GM12878 (cell line): Measurements from ENCODE around the gene TMEM236.

Experiments
- EP300 ChIP-seq, 2 experiments: fragments of 150-350 bp in 1 of 2; IDR thresholded peaks; 2 replicates each; pipeline ENCODE4 v1.6.1; 2011 to 2012; ENCODE audit warnings: low read depth in 2 of 2, low read length in 2 of 2, borderline replicate concordance in 1 of 2, improper control_type of control experiment in 1 of 2, inconsistent platforms in 1 of 2; ENCODE audit not compliant: control insufficient read depth in 1 of 2
- ETV6 ChIP-seq, 2 experiments: fragments of 450-650 bp in 1 of 2; IDR thresholded peaks in 1 of 2; conservative IDR thresholded peaks in 1 of 2; 2 replicates each; pipeline ENCODE4 v1.6.1; 2014; ENCODE audit warnings: antibody characterized with exemption in 1 of 2, borderline replicate concordance in 1 of 2, low read depth in 1 of 2, mild to moderate bottlenecking in 1 of 2, moderate library complexity in 1 of 2
- FOXM1 ChIP-seq: IDR thresholded peaks from 2 replicates; pipeline ENCODE4 v1.6.1; 2012; ENCODE audit warnings: low read depth, mild to moderate bottlenecking, inconsistent platforms, low read length, moderate library complexity
- IRF3 ChIP-seq: fragments of 450-650 bp; IDR thresholded peaks from 2 replicates; pipeline ENCODE4 v1.6.1; 2014; ENCODE audit warnings: mild to moderate bottlenecking
- NFIC ChIP-seq: IDR thresholded peaks from 2 replicates; pipeline ENCODE4 v1.6.1; 2012; ENCODE audit warnings: low read depth, mild to moderate bottlenecking, inconsistent platforms, low read length, moderate library complexity
- POLR2A ChIP-seq: IDR thresholded peaks from 2 replicates; pipeline ENCODE4 v1.6.1; 2011; ENCODE audit warnings: low read depth, mild to moderate bottlenecking, low read length
- POLR2AphosphoS5 ChIP-seq: IDR thresholded peaks from 2 replicates; pipeline ENCODE4 v1.6.1; 2011; ENCODE audit warnings: mild to moderate bottlenecking, low read length, inconsistent platforms
- RELA ChIP-seq: fragments of 450-650 bp; IDR thresholded peaks from 2 replicates; pipeline ENCODE4 v1.8.0; 2014; ENCODE audit warnings: borderline replicate concordance; ENCODE audit not compliant: partially characterized antibody
- RFX5 ChIP-seq: IDR thresholded peaks from 2 replicates; pipeline ENCODE4 v1.6.1; 2011; ENCODE audit warnings: low read depth, low read length, improper control_type of control experiment
- TF ChIP-seq, protein P1 (sequence below): fragments of 150-350 bp; IDR thresholded peaks from 2 replicates; pipeline ENCODE4 v1.6.1; 2016; ENCODE audit warnings: low read depth, low read length
- TF ChIP-seq, protein P2 (sequence below): fragments of 450-650 bp; IDR thresholded peaks from 2 replicates; pipeline ENCODE4 v1.6.1; 2017; ENCODE audit warnings: antibody characterized with exemption, mild to moderate bottlenecking, moderate library complexity
- TF ChIP-seq, protein P3 (sequence below), 3 experiments: IDR thresholded peaks in 2 of 3; conservative IDR thresholded peaks in 1 of 3; 2 replicates each; pipeline ENCODE4 v1.5.1; 2011; ENCODE audit warnings: low read depth in 3 of 3, low read length in 3 of 3, mild to moderate bottlenecking in 3 of 3, control low read depth in 2 of 3, moderate library complexity in 2 of 3, inconsistent platforms in 1 of 3, mixed read lengths in 1 of 3; ENCODE audit not compliant: control insufficient read depth in 2 of 3, insufficient read depth in 1 of 3; ENCODE audit errors: extremely low read depth in 1 of 3

DNA sequence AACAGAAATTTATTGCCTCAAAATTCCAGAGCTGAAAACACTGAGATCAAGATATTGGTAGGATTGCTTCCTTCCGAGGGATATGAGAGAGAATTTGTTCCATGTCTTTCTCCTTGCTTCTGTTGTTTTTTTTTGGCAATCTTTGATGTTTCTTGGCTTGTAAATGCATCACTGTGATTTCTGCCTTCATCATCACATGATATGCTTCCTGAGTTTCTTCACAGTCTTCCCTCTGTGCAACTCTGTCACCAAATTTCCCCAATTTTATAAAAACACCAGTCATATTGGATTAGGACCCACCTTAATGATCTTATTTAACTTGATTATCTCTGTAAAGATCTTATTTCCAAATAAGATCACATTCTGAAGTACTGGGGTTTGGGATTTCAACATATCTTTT is 14.7 kb downstream of the TMEM236 start:
- no peak for TF ChIP-seq RELA
- TF ChIP-seq, protein P1, sequence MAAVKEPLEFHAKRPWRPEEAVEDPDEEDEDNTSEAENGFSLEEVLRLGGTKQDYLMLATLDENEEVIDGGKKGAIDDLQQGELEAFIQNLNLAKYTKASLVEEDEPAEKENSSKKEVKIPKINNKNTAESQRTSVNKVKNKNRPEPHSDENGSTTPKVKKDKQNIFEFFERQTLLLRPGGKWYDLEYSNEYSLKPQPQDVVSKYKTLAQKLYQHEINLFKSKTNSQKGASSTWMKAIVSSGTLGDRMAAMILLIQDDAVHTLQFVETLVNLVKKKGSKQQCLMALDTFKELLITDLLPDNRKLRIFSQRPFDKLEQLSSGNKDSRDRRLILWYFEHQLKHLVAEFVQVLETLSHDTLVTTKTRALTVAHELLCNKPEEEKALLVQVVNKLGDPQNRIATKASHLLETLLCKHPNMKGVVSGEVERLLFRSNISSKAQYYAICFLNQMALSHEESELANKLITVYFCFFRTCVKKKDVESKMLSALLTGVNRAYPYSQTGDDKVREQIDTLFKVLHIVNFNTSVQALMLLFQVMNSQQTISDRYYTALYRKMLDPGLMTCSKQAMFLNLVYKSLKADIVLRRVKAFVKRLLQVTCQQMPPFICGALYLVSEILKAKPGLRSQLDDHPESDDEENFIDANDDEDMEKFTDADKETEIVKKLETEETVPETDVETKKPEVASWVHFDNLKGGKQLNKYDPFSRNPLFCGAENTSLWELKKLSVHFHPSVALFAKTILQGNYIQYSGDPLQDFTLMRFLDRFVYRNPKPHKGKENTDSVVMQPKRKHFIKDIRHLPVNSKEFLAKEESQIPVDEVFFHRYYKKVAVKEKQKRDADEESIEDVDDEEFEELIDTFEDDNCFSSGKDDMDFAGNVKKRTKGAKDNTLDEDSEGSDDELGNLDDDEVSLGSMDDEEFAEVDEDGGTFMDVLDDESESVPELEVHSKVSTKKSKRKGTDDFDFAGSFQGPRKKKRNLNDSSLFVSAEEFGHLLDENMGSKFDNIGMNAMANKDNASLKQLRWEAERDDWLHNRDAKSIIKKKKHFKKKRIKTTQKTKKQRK = no peak
- TF ChIP-seq, protein P2, sequence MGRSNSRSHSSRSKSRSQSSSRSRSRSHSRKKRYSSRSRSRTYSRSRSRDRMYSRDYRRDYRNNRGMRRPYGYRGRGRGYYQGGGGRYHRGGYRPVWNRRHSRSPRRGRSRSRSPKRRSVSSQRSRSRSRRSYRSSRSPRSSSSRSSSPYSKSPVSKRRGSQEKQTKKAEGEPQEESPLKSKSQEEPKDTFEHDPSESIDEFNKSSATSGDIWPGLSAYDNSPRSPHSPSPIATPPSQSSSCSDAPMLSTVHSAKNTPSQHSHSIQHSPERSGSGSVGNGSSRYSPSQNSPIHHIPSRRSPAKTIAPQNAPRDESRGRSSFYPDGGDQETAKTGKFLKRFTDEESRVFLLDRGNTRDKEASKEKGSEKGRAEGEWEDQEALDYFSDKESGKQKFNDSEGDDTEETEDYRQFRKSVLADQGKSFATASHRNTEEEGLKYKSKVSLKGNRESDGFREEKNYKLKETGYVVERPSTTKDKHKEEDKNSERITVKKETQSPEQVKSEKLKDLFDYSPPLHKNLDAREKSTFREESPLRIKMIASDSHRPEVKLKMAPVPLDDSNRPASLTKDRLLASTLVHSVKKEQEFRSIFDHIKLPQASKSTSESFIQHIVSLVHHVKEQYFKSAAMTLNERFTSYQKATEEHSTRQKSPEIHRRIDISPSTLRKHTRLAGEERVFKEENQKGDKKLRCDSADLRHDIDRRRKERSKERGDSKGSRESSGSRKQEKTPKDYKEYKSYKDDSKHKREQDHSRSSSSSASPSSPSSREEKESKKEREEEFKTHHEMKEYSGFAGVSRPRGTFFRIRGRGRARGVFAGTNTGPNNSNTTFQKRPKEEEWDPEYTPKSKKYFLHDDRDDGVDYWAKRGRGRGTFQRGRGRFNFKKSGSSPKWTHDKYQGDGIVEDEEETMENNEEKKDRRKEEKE = no peak
- no peak for TF ChIP-seq EP300 (IDR thresholded peaks at IDR 0.05; ENCODE audit: borderline replicate concordance in 1 of 2, control insufficient read depth in 1 of 2, low read depth in 2 of 2, low read length in 2 of 2)
- TF ChIP-seq POLR2A = no peak
- TF ChIP-seq FOXM1 = no peak
- TF ChIP-seq RFX5 = no peak
- TF ChIP-seq NFIC = no peak
- TF ChIP-seq POLR2AphosphoS5 = no peak
- TF ChIP-seq, protein P3, sequence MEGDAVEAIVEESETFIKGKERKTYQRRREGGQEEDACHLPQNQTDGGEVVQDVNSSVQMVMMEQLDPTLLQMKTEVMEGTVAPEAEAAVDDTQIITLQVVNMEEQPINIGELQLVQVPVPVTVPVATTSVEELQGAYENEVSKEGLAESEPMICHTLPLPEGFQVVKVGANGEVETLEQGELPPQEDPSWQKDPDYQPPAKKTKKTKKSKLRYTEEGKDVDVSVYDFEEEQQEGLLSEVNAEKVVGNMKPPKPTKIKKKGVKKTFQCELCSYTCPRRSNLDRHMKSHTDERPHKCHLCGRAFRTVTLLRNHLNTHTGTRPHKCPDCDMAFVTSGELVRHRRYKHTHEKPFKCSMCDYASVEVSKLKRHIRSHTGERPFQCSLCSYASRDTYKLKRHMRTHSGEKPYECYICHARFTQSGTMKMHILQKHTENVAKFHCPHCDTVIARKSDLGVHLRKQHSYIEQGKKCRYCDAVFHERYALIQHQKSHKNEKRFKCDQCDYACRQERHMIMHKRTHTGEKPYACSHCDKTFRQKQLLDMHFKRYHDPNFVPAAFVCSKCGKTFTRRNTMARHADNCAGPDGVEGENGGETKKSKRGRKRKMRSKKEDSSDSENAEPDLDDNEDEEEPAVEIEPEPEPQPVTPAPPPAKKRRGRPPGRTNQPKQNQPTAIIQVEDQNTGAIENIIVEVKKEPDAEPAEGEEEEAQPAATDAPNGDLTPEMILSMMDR (IDR thresholded peaks at IDR 0.05 in 2 of 3, conservative IDR thresholded peaks at IDR 0.05 in 1 of 3; ENCODE audit: control insufficient read depth in 2 of 3, extremely low read depth in 1 of 3, insufficient read depth in 1 of 3, low read depth in 3 of 3, low read length in 3 of 3) = no peak
- no peak for TF ChIP-seq IRF3
- TF ChIP-seq ETV6 (conservative IDR thresholded peaks at IDR 0.05 in 1 of 2, IDR thresholded peaks at IDR 0.05 in 1 of 2; ENCODE audit: borderline replicate concordance in 1 of 2, low read depth in 1 of 2) = no peak
